HG03139 (cell line): ENCODE measurements around the gene OSBPL8.
A peak's percentile ranks its signal among the peaks of the same experiment; 100 is the strongest.
"Not testable (repeated sequence)": the region's sequence is repeated elsewhere in the genome, so short reads cannot be mapped to it uniquely, and the experiment has no call there.

Experiments
- ATAC-seq: cut with Tn5 transposase; IDR thresholded peaks from one replicate; pipeline ENCODE4 v1.9.1; 2021; ENCODE audit not compliant: unreplicated experiment

OSBPL8 gene

GRCh38 chr12:76422543-76423438 is 136.8 kb downstream of the OSBPL8 start:
- no peak for ATAC-seq

- ATAC-seq: no peak
These were observed 137.4 kb downstream of the OSBPL8 start for GRCh38 chr12:76422154-76422542.

GRCh38 chr12:76421046-76421445 is 138.5 kb downstream of the OSBPL8 start:
- no peak for ATAC-seq

- ATAC-seq: no peak
These were observed 139.3 kb downstream of the OSBPL8 start for GRCh38 chr12:76420222-76420621.

GRCh38 chr12:76417116-76417515 is 142.5 kb downstream of the OSBPL8 start:
- peak; percentile 58 for ATAC-seq

- no peak for ATAC-seq
These were observed 146.4 kb downstream of the OSBPL8 start for GRCh38 chr12:76413121-76413520.

- no peak for ATAC-seq
These were observed 148.8 kb downstream of the OSBPL8 start for GRCh38 chr12:76410781-76411180.

GRCh38 chr12:76410371-76410770 is 149.2 kb downstream of the OSBPL8 start:
- ATAC-seq: no peak

GRCh38 chr12:76409074-76409473 is 150.5 kb downstream of the OSBPL8 start:
- ATAC-seq: no peak

- ATAC-seq: no peak
These were observed 151.9 kb downstream of the OSBPL8 start for GRCh38 chr12:76407710-76408109.

- ATAC-seq: no peak
These were observed 157.3 kb downstream of the OSBPL8 start for GRCh38 chr12:76402259-76402658.

GRCh38 chr12:76400136-76400535 is 159.4 kb downstream of the OSBPL8 start:
- no peak for ATAC-seq

GRCh38 chr12:76399040-76399439 is 160.5 kb downstream of the OSBPL8 start:
- no peak for ATAC-seq

GRCh38 chr12:76398106-76398505 is 161.5 kb downstream of the OSBPL8 start:
- no peak for ATAC-seq

GRCh38 chr12:76391461-76391860 is 168.1 kb downstream of the OSBPL8 start:
- no peak for ATAC-seq

GRCh38 chr12:76387614-76388013 is 172.0 kb downstream of the OSBPL8 start:
- no peak for ATAC-seq

GRCh38 chr12:76384560-76384959 is 175.0 kb downstream of the OSBPL8 start:
- no peak for ATAC-seq

- ATAC-seq: no peak
These were observed 175.6 kb downstream of the OSBPL8 start for GRCh38 chr12:76383988-76384387.

- no peak for ATAC-seq
These were observed 180.3 kb downstream of the OSBPL8 start for GRCh38 chr12:76379261-76379660.

- not testable (repeated sequence) for ATAC-seq
These were observed 182.7 kb downstream of the OSBPL8 start for GRCh38 chr12:76376876-76377275.

- no peak for ATAC-seq
These were observed 183.6 kb downstream of the OSBPL8 start for GRCh38 chr12:76375939-76376338.

- no peak for ATAC-seq
These were observed 184.1 kb downstream of the OSBPL8 start for GRCh38 chr12:76375470-76375869.
